ENCODE measurements around the gene OR6Q1. TPM values are rescaled to one million over a fixed set of nuclear protein-coding genes. Genes with fewer than 3 reads are reported as not detected.

The OR6Q1 gene
- total RNA-seq, 1 experiment from 2014 or later, result not detected

- Histone ChIP-seq H3K4me3 (ENCODE audit: low read depth in 2 of 2, low read length in 2 of 2) (no peak overlapping the region), H3K9me3 (ENCODE audit: control insufficient read depth, insufficient read depth, low read depth, low read length) (no peaks in the 10 kb centered on the region), H3K36me3 (ENCODE audit: control insufficient read depth, insufficient read depth, low read length) (no peaks in the 10 kb centered on the region), H3K27me3 (ENCODE audit: control insufficient read depth, insufficient read depth, low read length) (no peaks in the 10 kb centered on the region), H3K27ac (ENCODE audit: low read length) (no peak overlapping the region), H3K4me1 (ENCODE audit: control insufficient read depth, insufficient read depth, low read length) (no peaks in the 10 kb centered on the region)
- in situ Hi-C loops (cut with HindIII; ENCODE audit: low pct_unique_long_range_greater_than_20kb, low sequenced_read_pairs) (no loop called here), intact Hi-C loops (cut with micrococcal nuclease; ENCODE audit: unreplicated experiment) (loop anchor here (10.0 kb wide), 1 partner anchor 64 kb away; the partner anchor contains the start of gene OR9I1)
- ATAC-seq, result no peak
- no TSS peak for BruUV-seq (replicated peaks)
- ChIA-PET CTCF (no interaction called here), POLR2A (no interaction called here)
- no peak for TF ChIP-seq SIN3A (IDR thresholded peaks at IDR 0.05; ENCODE audit: borderline replicate concordance, insufficient read depth, low read depth, low read length)
- no peak for DNase-seq (ENCODE audit: low read depth, low spot score)
Measured at GRCh38 chr11:58060939-58061672, 30.4 kb downstream of the OR6Q1 start.

GRCh38 chr11:58061813-58062212 lies 31.1 kb downstream of the OR6Q1 start:
- intact Hi-C loops (cut with micrococcal nuclease; ENCODE audit: unreplicated experiment) (loop anchor here (10.0 kb wide), 1 partner anchor 63 kb away; the partner anchor contains the start of gene OR9I1), in situ Hi-C loops (cut with HindIII; ENCODE audit: low pct_unique_long_range_greater_than_20kb, low sequenced_read_pairs) (no loop called here)
- ChIA-PET POLR2A (no interaction called here), CTCF (no interaction called here)
- H3K4me3 ChIP-seq (ENCODE audit: low read depth in 2 of 2, low read length in 2 of 2), result no peak overlapping the region
- ATAC-seq (no peak), DNase-seq (ENCODE audit: low read depth, low spot score) (no peak)
- TF ChIP-seq CTCF (IDR thresholded peaks at IDR 0.05) (no peak), POLR2AphosphoS5 (IDR thresholded peaks at IDR 0.05; ENCODE audit: low read depth, low read length) (no peak), REST (IDR thresholded peaks at IDR 0.05; ENCODE audit: insufficient read depth in 1 of 2, low read depth in 2 of 2, low read length in 1 of 2) (no peak), TCF7L2 (IDR thresholded peaks at IDR 0.05; ENCODE audit: low read depth, low read length) (no peak), SIN3A (IDR thresholded peaks at IDR 0.05; ENCODE audit: borderline replicate concordance, insufficient read depth, low read depth, low read length) (no peak)
- no TSS peak for BruUV-seq (replicated peaks)
- no peaks in the 10 kb centered on the region for H3K4me1 ChIP-seq (ENCODE audit: control insufficient read depth, insufficient read depth, low read length)
- H3K27ac ChIP-seq (ENCODE audit: low read length), result no peak overlapping the region
- no peaks in the 10 kb centered on the region for H3K27me3 ChIP-seq (ENCODE audit: control insufficient read depth, insufficient read depth, low read length)
- H3K9me3 ChIP-seq (ENCODE audit: control insufficient read depth, insufficient read depth, low read depth, low read length), result no peaks in the 10 kb centered on the region
- H3K36me3 ChIP-seq (ENCODE audit: control insufficient read depth, insufficient read depth, low read length), result no peaks in the 10 kb centered on the region

- in situ Hi-C loops (cut with HindIII; ENCODE audit: low pct_unique_long_range_greater_than_20kb, low sequenced_read_pairs), result no loop called here
Measured at GRCh38 chr11:58067685-58068084, 36.9 kb downstream of the OR6Q1 start.

More at GRCh38 chr11:58067685-58068084, 36.9 kb downstream of the OR6Q1 start:
- BruUV-seq (replicated peaks), result no TSS peak
- no peak for ATAC-seq
- H3K4me1 ChIP-seq (ENCODE audit: control insufficient read depth, insufficient read depth, low read length), result no peaks in the 10 kb centered on the region
- TF ChIP-seq CTCF (IDR thresholded peaks at IDR 0.05) (no peak), SIN3A (IDR thresholded peaks at IDR 0.05; ENCODE audit: borderline replicate concordance, insufficient read depth, low read depth, low read length) (no peak), TCF7L2 (IDR thresholded peaks at IDR 0.05; ENCODE audit: low read depth, low read length) (no peak), REST (IDR thresholded peaks at IDR 0.05; ENCODE audit: insufficient read depth in 1 of 2, low read depth in 2 of 2, low read length in 1 of 2) (no peak)
- no peaks in the 10 kb centered on the region for H3K27me3 ChIP-seq (ENCODE audit: control insufficient read depth, insufficient read depth, low read length)
- H3K9me3 ChIP-seq (ENCODE audit: control insufficient read depth, insufficient read depth, low read depth, low read length), result no peaks in the 10 kb centered on the region
- CTCF ChIA-PET, result interaction anchor here (0.7 kb wide), 1 partner anchor 997 kb away, joined by 3 read pairs; no protein-coding TSS in a partner anchor
- intact Hi-C loops (cut with micrococcal nuclease; ENCODE audit: unreplicated experiment), result loop anchor here (5.0 to 10.0 kb wide), 2 partner anchors 57 to 445 kb away; partner anchors contain the start of gene OR9I1
- H3K27ac ChIP-seq (ENCODE audit: low read length), result no peak overlapping the region
- DNase-seq (ENCODE audit: low read depth, low spot score), result no peak
- H3K4me3 ChIP-seq (ENCODE audit: low read depth in 2 of 2, low read length in 2 of 2), result no peak overlapping the region
- H3K36me3 ChIP-seq (ENCODE audit: control insufficient read depth, insufficient read depth, low read length), result no peaks in the 10 kb centered on the region
- POLR2A ChIA-PET, result no interaction called here

Measured in Panc1 (cell line).